T-cell (primary cell): ENCODE results near the gene NUPR2. TPM values are rescaled to one million over a fixed set of nuclear protein-coding genes. Genes with fewer than 3 reads are reported as not detected.
"Not testable (repeated sequence)": the region's sequence is repeated elsewhere in the genome, so short reads cannot be mapped to it uniquely, and the experiment has no call there.

Experiments
- ATAC-seq, 4 experiments: fragments of 200-7000 bp in 3 of 4; fragments of 150-1000 bp in 1 of 4; cut with Tn5 transposase; replicated peaks in 1 of 4; 1 replicate in 3 of 4; 2 replicates in 1 of 4; pipeline ENCODE4 v1.10.0; 2021; ENCODE audit warnings: moderate library complexity in 3 of 4, mild to moderate bottlenecking in 2 of 4, moderate number of reproducible peaks in 1 of 4
- CTCF ChIA-PET, 2 donors: fragments of 300-600 bp; sonication (Branson Sonifier 250); formaldehyde crosslinking; loops; one replicate each; lab custom pipeline; 2022; ENCODE audit warnings: antibody characterized with exemption in 2 of 2; lab: Charles Lee
- POLR2A ChIA-PET, 2 donors: fragments of 300-600 bp; sonication (Branson Sonifier 250); formaldehyde crosslinking; loops; one replicate each; lab custom pipeline; 2022; ENCODE audit warnings: antibody characterized with exemption in 2 of 2; lab: Charles Lee
- DNase-seq, 35 experiments: peaks; one replicate each; pipeline versions ENCODE4 v3.0.0 to v3.0.0-alpha.2; 2013 to 2023
- H3K27ac ChIP-seq: one replicate; pipeline ENCODE4 v1.5.1; 2013; ENCODE audit warnings: low read length
- H3K27me3 ChIP-seq, 2 experiments: replicated peaks in 1 of 2; 1 replicate in 1 of 2; 2 replicates in 1 of 2; pipeline versions ENCODE4 v1.6.1 to v1.7.0; 2013; ENCODE audit warnings: low read length in 1 of 2, mixed read lengths in 1 of 2; ENCODE audit not compliant: control insufficient read depth in 2 of 2, insufficient read depth in 2 of 2; ENCODE audit errors: extremely low read depth in 1 of 2
- H3K36me3 ChIP-seq, 2 donors: 1 replicate in 1 of 2; 2 replicates in 1 of 2; pipeline versions ENCODE4 v1.6.1 to v1.7.0; 2013; ENCODE audit warnings: low read length in 1 of 2; ENCODE audit not compliant: control insufficient read depth in 2 of 2, insufficient read depth in 1 of 2; ENCODE audit errors: extremely low read depth in 1 of 2
- H3K4me1 ChIP-seq, 2 experiments: 1 replicate in 1 of 2; 2 replicates in 1 of 2; pipeline versions ENCODE4 v1.6.1 to v1.7.0; 2013; ENCODE audit warnings: low read length in 2 of 2, mixed read lengths in 1 of 2; ENCODE audit not compliant: insufficient read depth in 2 of 2, control insufficient read depth in 1 of 2; ENCODE audit errors: extremely low read depth in 1 of 2
- H3K4me3 ChIP-seq, 2 donors: 1 replicate in 1 of 2; 2 replicates in 1 of 2; pipeline versions ENCODE4 v1.5.1 to v1.7.0; 2013; ENCODE audit warnings: mild to moderate bottlenecking in 2 of 2, low read length in 1 of 2, moderate library complexity in 1 of 2; ENCODE audit not compliant: control insufficient read depth in 1 of 2; ENCODE audit errors: extremely low read depth in 1 of 2
- H3K9me3 ChIP-seq: 2 replicates; pipeline ENCODE4 v1.7.0; 2013
- H3K27ac Mint-ChIP-seq, 2 donors: one replicate each; pipeline ENCODE4 v1.8.0; 2020 to 2021; ENCODE audit warnings: mild to moderate bottlenecking in 2 of 2, mixed read lengths in 2 of 2
- H3K27me3 Mint-ChIP-seq, 2 donors: one replicate each; pipeline ENCODE4 v1.8.0; 2021 to 2022; ENCODE audit warnings: mixed read lengths in 2 of 2
- H3K36me3 Mint-ChIP-seq: one replicate; pipeline ENCODE4 v1.8.0; 2021; ENCODE audit warnings: mixed read lengths
- H3K4me1 Mint-ChIP-seq, 3 donors: one replicate each; pipeline ENCODE4 v1.8.0; 2020 to 2022; ENCODE audit warnings: mixed read lengths in 3 of 3, mild to moderate bottlenecking in 1 of 3
- H3K4me3 Mint-ChIP-seq, 3 donors: one replicate each; pipeline ENCODE4 v1.8.0; 2020 to 2022; ENCODE audit warnings: mild to moderate bottlenecking in 3 of 3, mixed read lengths in 3 of 3, moderate library complexity in 3 of 3
- H3K9me3 Mint-ChIP-seq, 3 donors: one replicate each; pipeline ENCODE4 v1.8.0; 2020 to 2022; ENCODE audit warnings: mixed read lengths in 3 of 3
- WGBS: methylation state at CpG from one replicate; pipeline ENCODE4 v1.1.5; 2013; ENCODE audit warnings: missing lambda C conversion rate; ENCODE audit not compliant: insufficient coverage; 5-methylcytosine and 5-hydroxymethylcytosine counted together
- total RNA-seq, 35 experiments: library from RNA in 6 of 35; stranded (reverse) in 6 of 35; fragments of 120-200 nt in 1 of 35; gene quantifications; one replicate each; pipeline versions ENCODE4 v1.2.1 to v1.2.4 and lab custom pipeline; 2013 to 2026

NUPR2 gene
- total RNA-seq, 5 donors from 2014 or later (not counting 1 experiment from before 2014, with no cell fraction given): 0.67 TPM; not detected in 4

DNA sequence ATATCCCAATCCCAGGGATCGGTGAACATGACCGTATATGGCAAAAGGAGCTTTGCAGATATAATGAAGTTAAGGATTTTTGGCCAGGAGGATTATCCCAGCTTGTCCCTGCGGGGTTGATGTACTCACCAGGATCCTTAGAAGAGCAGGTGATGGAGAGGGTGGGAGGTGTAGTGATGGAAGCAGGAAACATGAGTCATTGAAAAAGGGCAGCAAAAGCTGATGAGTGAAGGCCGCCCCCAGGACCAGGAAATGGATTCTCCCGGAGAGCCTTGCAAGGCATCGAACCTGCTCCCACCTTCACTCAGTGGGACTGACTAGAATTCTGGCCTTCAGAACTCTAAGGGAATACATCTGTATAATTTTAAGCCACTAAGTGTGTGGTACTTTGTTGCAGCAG, 5.2 kb upstream of the NUPR2 start:
- no peaks in the 10 kb centered on the region for H3K9me3 Mint-ChIP-seq
- H3K27ac ChIP-seq: no peak overlapping the region
- no peak overlapping the region for H3K4me3 ChIP-seq
- peaks cover 20 to 21% of the 10 kb centered on the region in 2 donors for H3K27me3 Mint-ChIP-seq
- no peaks in the 10 kb centered on the region for H3K4me1 ChIP-seq
- no peaks in the 10 kb centered on the region for H3K9me3 ChIP-seq
- H3K4me1 Mint-ChIP-seq: no peaks in the 10 kb centered on the region
- DNase-seq: no peak
- no peaks in the 10 kb centered on the region for H3K36me3 ChIP-seq
- H3K4me3 Mint-ChIP-seq: no peak overlapping the region
- whole genome bisulfite sequencing: 82% methylated on average over 1 of the region's 6 CpGs
- ChIA-PET POLR2A (no interaction called here), CTCF (no interaction called here)
- peaks cover 2 to 21% of the 10 kb centered on the region in 2 experiments for H3K27me3 ChIP-seq
- H3K27ac Mint-ChIP-seq: no peak overlapping the region
- no peak for ATAC-seq
- H3K36me3 Mint-ChIP-seq: no peaks in the 10 kb centered on the region

DNA sequence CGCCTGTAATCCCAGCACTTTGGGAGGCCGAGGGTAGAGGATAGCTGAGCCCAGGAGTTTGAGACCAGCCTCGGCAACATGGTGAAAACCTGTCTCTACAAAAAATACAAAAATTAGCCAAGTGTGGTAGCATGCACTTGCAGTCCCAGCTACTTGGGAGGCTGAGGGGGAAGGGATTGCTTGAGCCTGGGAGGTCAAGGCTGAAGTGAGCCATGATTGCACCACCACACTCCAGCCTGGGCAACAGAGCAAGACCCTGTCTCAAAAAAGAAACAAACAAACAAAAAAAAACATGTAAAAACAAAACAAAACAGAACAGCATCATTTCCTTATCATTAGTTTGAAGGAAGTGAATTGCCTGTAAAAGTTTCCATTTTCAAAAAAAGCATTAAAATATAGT, 4.0 kb downstream of the NUPR2 start:
- H3K36me3 Mint-ChIP-seq, DNase-seq, H3K4me3 ChIP-seq, H3K9me3 Mint-ChIP-seq, CTCF ChIA-PET, H3K4me3 Mint-ChIP-seq, H3K9me3 ChIP-seq, H3K27ac Mint-ChIP-seq, H3K4me1 Mint-ChIP-seq, H3K36me3 ChIP-seq, ATAC-seq, H3K27ac ChIP-seq: not testable (repeated sequence)
- Histone ChIP-seq H3K4me1 (peaks cover 0 to 10% of the 10 kb centered on the region in 2 experiments), H3K27me3 (peaks cover 5 to 23% of the 10 kb centered on the region in 2 experiments)
- POLR2A ChIA-PET: interaction anchor here in 1 of 2 donors (0.7 kb wide), 1 partner anchor 40 kb away, joined by 3 read pairs; no protein-coding TSS in a partner anchor
- peaks cover 9 to 21% of the 10 kb centered on the region in 2 donors for H3K27me3 Mint-ChIP-seq
- 100% methylated on average over 2 of the region's 3 CpGs for WGBS

DNA sequence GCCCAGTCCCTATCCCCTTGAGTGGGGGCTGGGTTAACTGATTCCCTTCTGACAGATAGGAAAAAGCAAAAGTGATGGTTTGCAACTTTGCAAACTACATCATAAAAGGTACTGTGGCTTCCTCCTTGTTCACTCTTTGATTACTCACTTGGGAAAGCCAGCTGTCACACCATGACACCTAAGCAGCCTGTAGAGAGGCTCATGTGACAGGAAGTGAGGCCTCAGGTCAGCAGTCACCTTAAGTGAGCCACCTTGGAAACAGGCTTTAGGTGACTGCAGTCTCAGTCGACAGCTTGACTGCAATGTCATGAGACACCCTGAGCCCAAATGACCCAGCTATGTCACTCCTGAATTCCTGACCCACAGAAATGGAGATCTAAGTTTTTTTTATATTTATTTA, 5.6 kb downstream of the NUPR2 start:
- Mint-ChIP-seq H3K4me1 (peaks cover 17 to 23% (median 22%) of the 10 kb centered on the region in 3 donors), H3K4me3 (no peak overlapping the region), H3K27ac (no peak overlapping the region), H3K9me3 (no peaks in the 10 kb centered on the region), H3K36me3 (no peaks in the 10 kb centered on the region), H3K27me3 (peaks cover 0 to 9% of the 10 kb centered on the region in 2 donors)
- Histone ChIP-seq H3K9me3 (no peaks in the 10 kb centered on the region), H3K36me3 (no peaks in the 10 kb centered on the region), H3K4me3 (no peak overlapping the region), H3K27ac (no peak overlapping the region), H3K4me1 (peaks cover 0 to 8% of the 10 kb centered on the region in 2 experiments), H3K27me3 (peaks cover 2 to 7% of the 10 kb centered on the region in 2 experiments)
- ATAC-seq: no peak
- POLR2A ChIA-PET: no interaction called here
- no CpG with 5 or more reads among the region's 1 CpG for WGBS
- CTCF ChIA-PET: no interaction called here
- DNase-seq: no peak

DNA sequence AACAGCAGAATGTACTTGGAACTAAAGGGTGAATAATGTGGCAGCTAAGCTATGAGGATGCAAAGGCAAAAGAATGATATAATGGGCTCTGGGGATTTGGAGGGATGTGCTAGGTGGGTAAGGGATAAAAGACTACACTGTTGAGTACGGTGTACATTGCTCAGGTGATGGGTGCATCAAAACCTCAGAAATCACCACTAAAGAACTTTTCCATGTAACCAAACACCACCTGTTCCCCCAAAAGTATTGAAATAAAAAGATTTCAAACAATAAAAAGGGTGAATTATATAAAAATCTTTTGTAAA, 8.3 kb downstream of the NUPR2 start:
- Mint-ChIP-seq H3K4me1 (peaks cover 31 to 39% (median 35%) of the 10 kb centered on the region in 3 donors), H3K27ac (peak overlapping the region; percentile 71 to 98), H3K9me3 (no peaks in the 10 kb centered on the region), H3K4me3 (peak overlapping the region; percentile 42 to 99 (median 96)), H3K36me3 (peaks cover 9% of the 10 kb centered on the region), H3K27me3 (no peaks in the 10 kb centered on the region)
- H3K9me3 ChIP-seq: no peaks in the 10 kb centered on the region
- H3K4me1 ChIP-seq: peaks cover 6 to 20% of the 10 kb centered on the region in 2 experiments
- ATAC-seq: no peak
- H3K36me3 ChIP-seq: peaks cover 6 to 11% of the 10 kb centered on the region in 2 donors
- H3K27ac ChIP-seq: no peak overlapping the region
- no CpG with 5 or more reads among the region's 1 CpG for WGBS
- ChIA-PET CTCF (interaction anchor here in 1 of 2 donors (0.6 to 0.7 kb wide), 2 partner anchors 36 to 44 kb away, joined by 4 to 5 read pairs; partner anchors contain the start of gene SUMF2), POLR2A (interaction anchor here in 1 of 2 donors (0.8 kb wide), 1 partner anchor 44 kb away, joined by 5 read pairs; no protein-coding TSS in a partner anchor)
- peaks cover 0 to 2% of the 10 kb centered on the region in 2 experiments for H3K27me3 ChIP-seq
- no peak overlapping the region for H3K4me3 ChIP-seq
- no peak for DNase-seq

DNA sequence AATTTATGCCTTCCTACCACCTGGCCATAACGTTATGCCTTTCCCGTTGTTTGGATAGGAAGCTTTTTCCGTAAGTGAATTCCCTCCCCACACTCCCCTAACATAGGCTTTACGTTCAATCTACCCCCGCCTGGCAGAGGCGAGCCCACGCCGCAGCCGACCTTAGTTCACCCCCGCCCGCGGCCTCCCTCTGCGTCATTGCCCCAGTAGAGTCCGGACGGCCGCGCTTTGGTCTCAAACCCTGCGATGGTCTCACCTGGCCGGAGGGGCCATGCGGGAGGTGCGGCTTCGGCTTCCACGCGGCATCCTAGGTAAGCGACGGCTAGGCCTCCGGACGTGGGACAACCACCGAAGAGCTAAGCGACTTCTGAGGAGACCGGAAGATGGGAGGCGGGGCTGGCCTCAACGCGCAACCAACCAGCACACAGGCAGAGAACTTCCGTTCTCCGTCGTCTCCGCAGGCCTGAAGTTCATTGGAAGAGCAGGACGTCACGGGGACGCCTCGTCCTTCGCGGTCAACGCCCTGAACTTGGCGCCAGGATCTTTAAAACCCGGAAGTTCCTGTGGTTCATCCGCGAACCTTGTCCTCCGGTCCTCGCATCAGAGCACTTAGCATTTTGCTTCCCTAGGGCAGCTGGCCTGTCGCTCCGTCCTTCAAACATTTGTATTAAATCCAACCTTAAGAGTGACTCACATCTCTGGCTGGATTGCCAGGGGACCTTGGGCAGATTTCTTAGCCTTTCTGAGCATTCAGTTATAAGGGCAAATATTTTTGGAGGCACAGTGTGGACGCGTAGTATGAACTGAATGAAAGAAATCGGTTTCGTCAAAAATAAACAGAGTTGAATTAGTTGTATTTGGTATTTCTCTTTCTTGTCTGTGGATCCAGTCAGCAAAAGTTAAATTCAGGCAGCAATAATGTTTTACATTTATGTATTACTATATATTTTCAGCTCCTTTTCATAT, 9.8 kb downstream of the NUPR2 start, which contains the start of gene CHCHD2:
Gene CHCHD2, minus strand, starts transcription at position 369 of the 966 bp plus-strand sequence. Its CDS starts 63 bp downstream, at position 306.
- ChIA-PET CTCF (interaction anchor here (0.6 to 1.5 kb wide), 8 partner anchors 32 to 797 kb away, joined by 3 to 4 read pairs (median 3); partner anchors contain the start of genes CCT6A (in 2 of the 2), PSPH (in 2 of the 2) and SUMF2 (in 1 of the 2)), POLR2A (interaction anchor here (0.5 to 1.8 kb wide), 7 partner anchors 9 to 1348 kb away, joined by 3 to 8 read pairs (median 6); partner anchors contain the start of genes PHKG1 (in 1 of the 2), PSPH (in 1 of the 2) and SEC61G (in 1 of the 2))
- H3K36me3 Mint-ChIP-seq: peaks cover 16% of the 10 kb centered on the region

DNA sequence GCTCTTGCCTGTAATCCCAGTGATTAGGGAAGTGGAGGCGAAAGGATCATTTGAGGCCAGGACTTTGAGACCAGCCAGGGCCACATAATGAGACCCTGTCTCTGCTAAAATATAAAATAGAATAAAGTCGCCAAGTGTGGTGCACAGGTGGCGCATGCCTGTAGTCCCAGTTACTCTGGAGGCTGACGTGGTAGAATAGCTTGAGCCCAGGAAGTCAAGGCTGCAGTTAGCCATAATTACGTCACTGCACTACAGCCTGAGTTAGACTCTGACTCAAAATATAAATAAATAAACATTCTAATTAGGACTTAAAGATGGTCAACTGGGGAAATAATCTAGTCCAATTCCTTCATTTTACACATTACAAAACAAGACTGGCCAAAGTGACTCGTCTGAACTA, 10.7 kb downstream of the NUPR2 start:
- ChIA-PET CTCF (interaction anchor here in 1 of 2 donors (1.0 to 1.5 kb wide), 3 partner anchors 31 to 41 kb away, joined by 3 to 4 read pairs (median 3); partner anchors contain the start of gene SUMF2), POLR2A (interaction anchor here (1.3 to 1.8 kb wide), 3 partner anchors 41 to 1346 kb away, joined by 6 to 7 read pairs (median 6); partner anchors contain the start of genes PSPH (in 1 of the 2) and SEC61G (in 1 of the 2))
- Mint-ChIP-seq H3K9me3 (no peaks in the 10 kb centered on the region), H3K36me3 (peaks cover 24% of the 10 kb centered on the region), H3K4me1 (peaks cover 31 to 47% (median 38%) of the 10 kb centered on the region in 3 donors), H3K27me3 (no peaks in the 10 kb centered on the region), H3K4me3 (peak overlapping the region; percentile 96 to 99 (median 98)), H3K27ac (peak overlapping the region; percentile 97 to 98)
- peaks cover 6 to 20% of the 10 kb centered on the region in 2 experiments for H3K4me1 ChIP-seq
- ATAC-seq (peak in 1 of 4 experiments; percentile 34), DNase-seq (peak in 25 of 35 experiments; percentile 5 to 62 (median 24))
- H3K27ac ChIP-seq: peak overlapping the region; percentile 87
- H3K4me3 ChIP-seq: peak overlapping the region; percentile 85 to 91
- H3K36me3 ChIP-seq: peaks cover 6 to 34% of the 10 kb centered on the region in 2 donors
- no peaks in the 10 kb centered on the region for H3K9me3 ChIP-seq
- 0% methylated on average over 1 of the region's 6 CpGs for WGBS
- H3K27me3 ChIP-seq: peaks cover 0 to 2% of the 10 kb centered on the region in 2 experiments

More for the DNA sequence above, 9.8 kb downstream of the NUPR2 start, which contains the start of gene CHCHD2:
- H3K9me3 Mint-ChIP-seq: no peaks in the 10 kb centered on the region
- Histone ChIP-seq H3K4me3 (peak within 1 kb of the TSS; percentile 85 to 91), H3K36me3 (peaks cover 6 to 26% of the 10 kb centered on the region in 2 donors), H3K27me3 (peaks cover 0 to 2% of the 10 kb centered on the region in 2 experiments), H3K4me1 (peaks cover 6 to 20% of the 10 kb centered on the region in 2 experiments), H3K27ac (peak within 1 kb of the TSS; percentile 87), H3K9me3 (no peaks in the 10 kb centered on the region)
- peak within 1 kb of the TSS; percentile 97 to 98 for H3K27ac Mint-ChIP-seq
- no peaks in the 10 kb centered on the region for H3K27me3 Mint-ChIP-seq
- WGBS: under 1% methylated on average over 50 of the region's 57 CpGs
- peaks cover 31 to 40% (median 38%) of the 10 kb centered on the region in 3 donors for H3K4me1 Mint-ChIP-seq
- H3K4me3 Mint-ChIP-seq: peak within 1 kb of the TSS; percentile 96 to 99 (median 98)
- ATAC-seq: peak; percentile 98 to 99 (median 99)
- DNase-seq: peak; percentile 74 to 98 (median 94)
